K562 (cell line): ENCODE measurements around the gene SYNPO2.

Experiments
- CTBP1 ChIP-seq: fragments of 450-650 bp; IDR thresholded peaks from 2 replicates; pipeline ENCODE4 v1.6.1; 2016; ENCODE audit warnings: borderline replicate concordance
- EP300 ChIP-seq: IDR thresholded peaks from 2 replicates; pipeline ENCODE4 v1.6.1; 2012; ENCODE audit warnings: low read length, improper control_type of control experiment
- FOXK2 ChIP-seq, 2 experiments: fragments of 450-650 bp; IDR thresholded peaks in 1 of 2; conservative IDR thresholded peaks in 1 of 2; 2 replicates each; pipeline ENCODE4 v1.6.1; 2016; ENCODE audit warnings: low read depth in 2 of 2, mild to moderate bottlenecking in 1 of 2
- MAFK ChIP-seq: IDR thresholded peaks from 2 replicates; pipeline ENCODE4 v1.6.1; 2011; ENCODE audit warnings: low read length, improper control_type of control experiment
- NR2F6 ChIP-seq: fragments of 450-650 bp; formaldehyde crosslinking; IDR thresholded peaks from 2 replicates; pipeline ENCODE4 v1.4.0; 2020; ENCODE audit warnings: mild to moderate bottlenecking
- NRF1 ChIP-seq, 2 experiments: fragments of 450-650 bp; IDR thresholded peaks in 1 of 2; conservative IDR thresholded peaks in 1 of 2; 2 replicates each; pipeline ENCODE4 v1.6.1; 2014; ENCODE audit warnings: mild to moderate bottlenecking in 2 of 2
- POLR2AphosphoS5 ChIP-seq: IDR thresholded peaks from 2 replicates; pipeline ENCODE4 v1.6.1; 2011; ENCODE audit warnings: mild to moderate bottlenecking, low read depth, low read length, moderate library complexity; ENCODE audit not compliant: control insufficient read depth, insufficient read depth
- SMAD1 ChIP-seq: fragments of 150-350 bp; IDR thresholded peaks from 2 replicates; pipeline ENCODE4 v1.6.1; 2014; ENCODE audit warnings: low read length, low read depth; ENCODE audit not compliant: partially characterized antibody
- ZBED1 ChIP-seq: IDR thresholded peaks from 2 replicates; pipeline ENCODE4 v1.6.1; 2014
- ZNF217 ChIP-seq: sonication (generic); formaldehyde crosslinking; IDR thresholded peaks from 2 replicates; pipeline ENCODE4 v1.8.0; 2022; ENCODE audit warnings: mild to moderate bottlenecking, missing genetic modification reagents
- TF ChIP-seq, protein P1 (sequence below), 3 experiments: IDR thresholded peaks in 2 of 3; conservative IDR thresholded peaks in 1 of 3; 2 replicates each; pipeline ENCODE4 v1.5.1; 2011 to 2012; ENCODE audit warnings: low read length in 3 of 3, mild to moderate bottlenecking in 3 of 3, control low read depth in 2 of 3, improper control_type of control experiment in 1 of 3, inconsistent platforms in 1 of 3, low read depth in 1 of 3, mixed read lengths in 1 of 3, moderate library complexity in 1 of 3; ENCODE audit not compliant: insufficient read depth in 2 of 3
- TF ChIP-seq, protein P2 (sequence below): sonication (generic); IDR thresholded peaks from 2 replicates; pipeline ENCODE4 v1.6.1; 2016
- TF ChIP-seq, protein P3 (sequence below): fragments of 450-650 bp; IDR thresholded peaks from 2 replicates; pipeline ENCODE4 v1.6.1; 2017; ENCODE audit warnings: mild to moderate bottlenecking, moderate library complexity
- TF ChIP-seq, protein P4 (sequence below): sonication (generic); formaldehyde crosslinking; IDR thresholded peaks from 2 replicates; pipeline ENCODE4 v1.9.0; 2022; ENCODE audit warnings: mild to moderate bottlenecking, missing genetic modification reagents

DNA sequence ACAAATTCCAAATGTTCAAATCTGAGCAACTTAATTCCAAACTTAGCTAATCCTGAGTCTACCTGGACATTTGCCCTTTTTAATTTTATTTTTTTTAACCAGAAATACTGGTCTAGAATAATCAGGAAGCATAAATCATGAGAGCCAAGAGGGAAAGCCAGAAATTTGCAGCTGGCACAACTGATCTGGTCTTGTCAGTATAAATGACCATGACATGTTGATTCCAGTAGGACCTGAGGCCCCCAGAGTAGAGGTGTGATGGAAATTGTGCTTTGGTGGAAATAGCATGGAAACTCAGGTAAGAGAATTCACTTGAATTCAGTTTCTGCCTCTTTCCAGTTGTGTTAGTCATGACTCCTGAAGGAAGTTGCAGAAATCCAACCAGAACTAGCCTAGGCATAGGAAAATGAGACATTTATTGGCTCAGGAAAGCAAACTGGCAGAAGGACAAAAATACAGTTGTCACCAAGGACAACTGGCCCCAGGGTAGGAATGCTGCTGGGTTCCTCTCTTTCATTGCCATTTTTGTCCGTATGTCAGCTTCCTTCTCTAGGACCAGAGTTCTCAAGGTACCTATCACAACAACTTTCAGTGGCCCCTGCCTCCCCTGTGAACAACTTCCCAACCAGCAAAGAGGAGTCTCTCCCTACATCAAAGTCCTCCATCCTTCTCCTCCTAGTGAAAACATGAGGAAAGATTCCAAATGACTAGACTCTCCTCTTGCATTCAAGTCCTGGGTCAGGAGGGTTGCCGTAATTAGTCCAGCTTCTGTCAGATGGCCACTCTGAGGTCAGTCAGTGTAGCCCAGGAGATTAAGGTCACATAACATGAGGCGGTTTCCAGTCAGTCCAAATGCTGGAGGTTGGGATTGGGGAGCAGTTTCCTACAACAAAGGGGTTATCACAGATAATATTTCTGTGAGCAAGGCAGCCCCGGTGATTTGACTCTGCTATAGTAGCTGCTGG, 217.7 kb downstream of the SYNPO2 start:
- TF ChIP-seq NRF1 (conservative IDR thresholded peaks at IDR 0.05 in 1 of 2, IDR thresholded peaks at IDR 0.05 in 1 of 2), result no peak
- TF ChIP-seq MAFK, result no peak
- TF ChIP-seq, protein P1, sequence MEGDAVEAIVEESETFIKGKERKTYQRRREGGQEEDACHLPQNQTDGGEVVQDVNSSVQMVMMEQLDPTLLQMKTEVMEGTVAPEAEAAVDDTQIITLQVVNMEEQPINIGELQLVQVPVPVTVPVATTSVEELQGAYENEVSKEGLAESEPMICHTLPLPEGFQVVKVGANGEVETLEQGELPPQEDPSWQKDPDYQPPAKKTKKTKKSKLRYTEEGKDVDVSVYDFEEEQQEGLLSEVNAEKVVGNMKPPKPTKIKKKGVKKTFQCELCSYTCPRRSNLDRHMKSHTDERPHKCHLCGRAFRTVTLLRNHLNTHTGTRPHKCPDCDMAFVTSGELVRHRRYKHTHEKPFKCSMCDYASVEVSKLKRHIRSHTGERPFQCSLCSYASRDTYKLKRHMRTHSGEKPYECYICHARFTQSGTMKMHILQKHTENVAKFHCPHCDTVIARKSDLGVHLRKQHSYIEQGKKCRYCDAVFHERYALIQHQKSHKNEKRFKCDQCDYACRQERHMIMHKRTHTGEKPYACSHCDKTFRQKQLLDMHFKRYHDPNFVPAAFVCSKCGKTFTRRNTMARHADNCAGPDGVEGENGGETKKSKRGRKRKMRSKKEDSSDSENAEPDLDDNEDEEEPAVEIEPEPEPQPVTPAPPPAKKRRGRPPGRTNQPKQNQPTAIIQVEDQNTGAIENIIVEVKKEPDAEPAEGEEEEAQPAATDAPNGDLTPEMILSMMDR (IDR thresholded peaks at IDR 0.05 in 2 of 3, conservative IDR thresholded peaks at IDR 0.05 in 1 of 3; ENCODE audit: insufficient read depth in 2 of 3, low read depth in 1 of 3, low read length in 3 of 3), result no peak
- no peak for TF ChIP-seq ZBED1
- no peak for TF ChIP-seq SMAD1
- no peak for TF ChIP-seq ZNF217 (CRISPR knock-in tag)
- TF ChIP-seq NR2F6, result no peak
- no peak for TF ChIP-seq POLR2AphosphoS5
- TF ChIP-seq, protein P2, sequence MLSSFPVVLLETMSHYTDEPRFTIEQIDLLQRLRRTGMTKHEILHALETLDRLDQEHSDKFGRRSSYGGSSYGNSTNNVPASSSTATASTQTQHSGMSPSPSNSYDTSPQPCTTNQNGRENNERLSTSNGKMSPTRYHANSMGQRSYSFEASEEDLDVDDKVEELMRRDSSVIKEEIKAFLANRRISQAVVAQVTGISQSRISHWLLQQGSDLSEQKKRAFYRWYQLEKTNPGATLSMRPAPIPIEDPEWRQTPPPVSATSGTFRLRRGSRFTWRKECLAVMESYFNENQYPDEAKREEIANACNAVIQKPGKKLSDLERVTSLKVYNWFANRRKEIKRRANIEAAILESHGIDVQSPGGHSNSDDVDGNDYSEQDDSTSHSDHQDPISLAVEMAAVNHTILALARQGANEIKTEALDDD, result no peak
- no peak for TF ChIP-seq EP300
- no peak for TF ChIP-seq CTBP1
- TF ChIP-seq, protein P3, sequence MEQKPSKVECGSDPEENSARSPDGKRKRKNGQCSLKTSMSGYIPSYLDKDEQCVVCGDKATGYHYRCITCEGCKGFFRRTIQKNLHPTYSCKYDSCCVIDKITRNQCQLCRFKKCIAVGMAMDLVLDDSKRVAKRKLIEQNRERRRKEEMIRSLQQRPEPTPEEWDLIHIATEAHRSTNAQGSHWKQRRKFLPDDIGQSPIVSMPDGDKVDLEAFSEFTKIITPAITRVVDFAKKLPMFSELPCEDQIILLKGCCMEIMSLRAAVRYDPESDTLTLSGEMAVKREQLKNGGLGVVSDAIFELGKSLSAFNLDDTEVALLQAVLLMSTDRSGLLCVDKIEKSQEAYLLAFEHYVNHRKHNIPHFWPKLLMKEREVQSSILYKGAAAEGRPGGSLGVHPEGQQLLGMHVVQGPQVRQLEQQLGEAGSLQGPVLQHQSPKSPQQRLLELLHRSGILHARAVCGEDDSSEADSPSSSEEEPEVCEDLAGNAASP, result no peak
- TF ChIP-seq FOXK2 (conservative IDR thresholded peaks at IDR 0.05 in 1 of 2, IDR thresholded peaks at IDR 0.05 in 1 of 2; ENCODE audit: low read depth in 2 of 2), result no peak
- TF ChIP-seq, protein P4, sequence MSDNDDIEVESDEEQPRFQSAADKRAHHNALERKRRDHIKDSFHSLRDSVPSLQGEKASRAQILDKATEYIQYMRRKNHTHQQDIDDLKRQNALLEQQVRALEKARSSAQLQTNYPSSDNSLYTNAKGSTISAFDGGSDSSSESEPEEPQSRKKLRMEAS (CRISPR knock-in tag), result no peak
